ENCODE measurements around the gene SPATA18.

Gene SPATA18

DNA sequence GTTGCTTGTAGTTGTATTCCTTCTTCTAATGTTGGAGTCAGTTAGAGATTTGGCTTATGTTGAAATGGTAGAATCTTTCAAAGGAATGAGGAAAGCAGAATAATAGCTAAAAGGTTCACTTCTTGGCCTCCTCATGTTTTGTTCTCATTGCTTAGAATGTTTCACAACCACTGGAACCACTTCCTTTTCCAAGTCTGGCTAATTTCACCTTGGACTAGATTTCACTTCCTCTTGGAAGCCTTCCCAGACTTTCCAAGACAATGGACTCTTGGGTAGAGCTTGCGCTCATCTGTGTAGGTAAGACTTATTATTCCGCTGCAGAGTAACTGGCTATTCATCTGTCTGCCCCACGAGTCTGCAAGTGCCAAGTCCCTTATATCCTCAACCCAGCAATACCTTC, 8.3 kb downstream of the SPATA18 start:
- peak; percentile 82 for TF ChIP-seq CEBPB (IDR thresholded peaks at IDR 0.05)
- TF ChIP-seq NFIC (IDR thresholded peaks at IDR 0.05), result peak; percentile 69
- no peak for TF ChIP-seq RAD21 (IDR thresholded peaks at IDR 0.05; ENCODE audit: low read depth)
- peak; percentile 32; the same call in 1 of the 2 replicates for TF ChIP-seq EP300 (IDR thresholded peaks at IDR 0.05; ENCODE audit: borderline replicate concordance)

DNA sequence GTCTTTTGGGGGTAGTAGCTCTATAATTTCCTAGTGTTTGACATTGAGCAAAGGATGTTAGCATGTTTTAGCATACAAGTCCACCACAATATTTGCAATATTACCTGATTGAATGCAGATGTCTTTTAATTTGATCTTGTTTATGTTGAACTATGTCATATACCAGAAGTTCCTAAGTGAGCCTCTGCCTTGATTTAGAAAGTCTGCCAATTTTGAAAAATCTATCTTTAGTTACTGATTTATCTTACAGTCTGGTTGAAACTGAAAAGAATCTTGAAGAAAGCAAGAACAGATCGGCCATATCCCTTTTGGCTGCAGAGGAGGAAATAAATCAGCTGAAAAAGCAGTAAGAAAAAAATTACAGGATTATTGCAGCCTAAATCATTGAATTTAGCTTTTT, 18.5 kb downstream of the SPATA18 start:
- no peak for TF ChIP-seq NFIC (IDR thresholded peaks at IDR 0.05)
- TF ChIP-seq EGR1 (IDR thresholded peaks at IDR 0.05), result no peak
- no peak for TF ChIP-seq FOXM1 (IDR thresholded peaks at IDR 0.05; ENCODE audit: borderline replicate concordance, low read depth)
- no peak for TF ChIP-seq YY1 (IDR thresholded peaks at IDR 0.05; ENCODE audit: low read depth)
- TF ChIP-seq, protein P1, sequence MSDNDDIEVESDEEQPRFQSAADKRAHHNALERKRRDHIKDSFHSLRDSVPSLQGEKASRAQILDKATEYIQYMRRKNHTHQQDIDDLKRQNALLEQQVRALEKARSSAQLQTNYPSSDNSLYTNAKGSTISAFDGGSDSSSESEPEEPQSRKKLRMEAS (IDR thresholded peaks at IDR 0.05), result no peak
- TF ChIP-seq TEAD4 (IDR thresholded peaks at IDR 0.05), result no peak
- TF ChIP-seq, protein P2, sequence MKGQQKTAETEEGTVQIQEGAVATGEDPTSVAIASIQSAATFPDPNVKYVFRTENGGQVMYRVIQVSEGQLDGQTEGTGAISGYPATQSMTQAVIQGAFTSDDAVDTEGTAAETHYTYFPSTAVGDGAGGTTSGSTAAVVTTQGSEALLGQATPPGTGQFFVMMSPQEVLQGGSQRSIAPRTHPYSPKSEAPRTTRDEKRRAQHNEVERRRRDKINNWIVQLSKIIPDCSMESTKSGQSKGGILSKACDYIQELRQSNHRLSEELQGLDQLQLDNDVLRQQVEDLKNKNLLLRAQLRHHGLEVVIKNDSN (IDR thresholded peaks at IDR 0.05), result no peak
- TF ChIP-seq TCF12 (IDR thresholded peaks at IDR 0.05; ENCODE audit: low read depth), result no peak
- TF ChIP-seq ZBTB7A (IDR thresholded peaks at IDR 0.05; ENCODE audit: low read depth), result no peak
- TF ChIP-seq, protein P3, sequence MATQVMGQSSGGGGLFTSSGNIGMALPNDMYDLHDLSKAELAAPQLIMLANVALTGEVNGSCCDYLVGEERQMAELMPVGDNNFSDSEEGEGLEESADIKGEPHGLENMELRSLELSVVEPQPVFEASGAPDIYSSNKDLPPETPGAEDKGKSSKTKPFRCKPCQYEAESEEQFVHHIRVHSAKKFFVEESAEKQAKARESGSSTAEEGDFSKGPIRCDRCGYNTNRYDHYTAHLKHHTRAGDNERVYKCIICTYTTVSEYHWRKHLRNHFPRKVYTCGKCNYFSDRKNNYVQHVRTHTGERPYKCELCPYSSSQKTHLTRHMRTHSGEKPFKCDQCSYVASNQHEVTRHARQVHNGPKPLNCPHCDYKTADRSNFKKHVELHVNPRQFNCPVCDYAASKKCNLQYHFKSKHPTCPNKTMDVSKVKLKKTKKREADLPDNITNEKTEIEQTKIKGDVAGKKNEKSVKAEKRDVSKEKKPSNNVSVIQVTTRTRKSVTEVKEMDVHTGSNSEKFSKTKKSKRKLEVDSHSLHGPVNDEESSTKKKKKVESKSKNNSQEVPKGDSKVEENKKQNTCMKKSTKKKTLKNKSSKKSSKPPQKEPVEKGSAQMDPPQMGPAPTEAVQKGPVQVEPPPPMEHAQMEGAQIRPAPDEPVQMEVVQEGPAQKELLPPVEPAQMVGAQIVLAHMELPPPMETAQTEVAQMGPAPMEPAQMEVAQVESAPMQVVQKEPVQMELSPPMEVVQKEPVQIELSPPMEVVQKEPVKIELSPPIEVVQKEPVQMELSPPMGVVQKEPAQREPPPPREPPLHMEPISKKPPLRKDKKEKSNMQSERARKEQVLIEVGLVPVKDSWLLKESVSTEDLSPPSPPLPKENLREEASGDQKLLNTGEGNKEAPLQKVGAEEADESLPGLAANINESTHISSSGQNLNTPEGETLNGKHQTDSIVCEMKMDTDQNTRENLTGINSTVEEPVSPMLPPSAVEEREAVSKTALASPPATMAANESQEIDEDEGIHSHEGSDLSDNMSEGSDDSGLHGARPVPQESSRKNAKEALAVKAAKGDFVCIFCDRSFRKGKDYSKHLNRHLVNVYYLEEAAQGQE (IDR thresholded peaks at IDR 0.05; ENCODE audit: low read depth), result no peak
- TF ChIP-seq RAD21 (IDR thresholded peaks at IDR 0.05; ENCODE audit: low read depth), result no peak
- TF ChIP-seq EP300 (IDR thresholded peaks at IDR 0.05; ENCODE audit: borderline replicate concordance), result no peak
- TF ChIP-seq TAF1 (IDR thresholded peaks at IDR 0.05; ENCODE audit: low read depth), result no peak
- no peak for TF ChIP-seq CEBPB (IDR thresholded peaks at IDR 0.05)
- TF ChIP-seq CREB1 (IDR thresholded peaks at IDR 0.05; ENCODE audit: low read depth), result no peak

DNA sequence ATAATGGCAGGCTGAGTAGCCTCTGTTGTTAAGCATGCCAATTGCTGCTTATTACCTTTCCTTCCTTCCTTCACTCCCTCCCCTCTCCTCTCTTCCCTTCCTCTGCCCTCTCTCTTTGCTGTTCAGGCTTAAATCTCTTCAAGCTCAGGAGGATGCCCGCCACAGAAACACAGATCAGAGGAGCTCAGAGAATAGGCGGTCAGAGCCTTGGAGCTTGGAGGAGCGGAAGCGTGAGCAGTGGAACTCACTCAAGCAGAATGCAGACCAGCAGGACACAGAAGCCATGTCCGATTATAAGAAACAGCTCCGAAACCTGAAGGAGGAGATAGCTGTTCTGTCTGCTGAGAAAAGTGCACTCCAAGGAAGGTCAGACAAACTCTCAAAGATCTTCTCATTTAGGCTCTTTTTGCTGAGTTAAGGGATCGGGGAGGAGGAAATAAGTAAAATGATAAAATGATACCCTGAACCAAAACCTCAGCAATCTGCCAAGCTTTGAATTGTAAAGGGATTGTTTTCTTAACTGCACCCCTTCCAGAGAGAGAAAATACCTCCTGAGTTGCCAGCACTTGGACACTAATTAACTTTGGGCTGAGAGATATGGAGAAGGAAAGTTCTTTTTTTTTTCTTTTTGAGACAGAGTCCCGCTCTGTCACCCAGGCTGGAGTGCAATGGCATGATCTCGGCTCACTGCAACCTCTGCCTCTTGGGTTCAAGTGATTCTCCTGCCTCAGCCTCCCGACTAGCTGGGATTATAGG, 20.9 kb downstream of the SPATA18 start:
- TF ChIP-seq TAF1 (IDR thresholded peaks at IDR 0.05; ENCODE audit: low read depth) (no peak), RAD21 (IDR thresholded peaks at IDR 0.05; ENCODE audit: low read depth) (no peak), FOXM1 (IDR thresholded peaks at IDR 0.05; ENCODE audit: borderline replicate concordance, low read depth) (no peak), YY1 (IDR thresholded peaks at IDR 0.05; ENCODE audit: low read depth) (no peak), CEBPB (IDR thresholded peaks at IDR 0.05) (no peak), CREB1 (IDR thresholded peaks at IDR 0.05; ENCODE audit: low read depth) (no peak), ZBTB7A (IDR thresholded peaks at IDR 0.05; ENCODE audit: low read depth) (no peak), TEAD4 (IDR thresholded peaks at IDR 0.05) (no peak)
- TF ChIP-seq, protein P2 (IDR thresholded peaks at IDR 0.05), result no peak
- TF ChIP-seq, protein P3 (IDR thresholded peaks at IDR 0.05; ENCODE audit: low read depth), result no peak

DNA sequence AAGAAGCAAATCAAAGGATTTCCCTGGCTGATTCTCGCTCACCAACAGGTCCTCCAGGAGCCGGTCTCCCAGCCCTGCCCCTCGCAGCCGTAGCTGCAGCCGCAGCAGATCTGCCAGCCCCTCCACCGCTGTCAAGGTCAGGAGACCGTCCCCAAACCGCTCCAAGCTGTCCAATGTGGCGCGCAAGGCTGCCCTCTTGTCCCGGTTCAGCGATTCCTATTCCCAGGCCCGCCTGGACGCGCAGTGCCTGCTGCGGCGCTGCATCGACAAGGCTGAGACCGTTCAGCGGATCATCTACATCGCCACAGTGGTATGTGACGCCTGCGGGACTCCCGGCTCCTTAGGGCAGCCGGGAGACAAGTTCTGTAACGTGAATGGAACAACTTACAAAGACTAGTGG, 25.6 kb downstream of the SPATA18 start:
- TF ChIP-seq TAF1 (IDR thresholded peaks at IDR 0.05; ENCODE audit: low read depth) (no peak), RAD21 (IDR thresholded peaks at IDR 0.05; ENCODE audit: low read depth) (no peak), CEBPB (IDR thresholded peaks at IDR 0.05) (no peak), TEAD4 (IDR thresholded peaks at IDR 0.05) (no peak), EGR1 (IDR thresholded peaks at IDR 0.05) (no peak), EP300 (IDR thresholded peaks at IDR 0.05; ENCODE audit: borderline replicate concordance) (no peak), TCF12 (IDR thresholded peaks at IDR 0.05; ENCODE audit: low read depth) (no peak), CREB1 (IDR thresholded peaks at IDR 0.05; ENCODE audit: low read depth) (no peak), FOXM1 (IDR thresholded peaks at IDR 0.05; ENCODE audit: borderline replicate concordance, low read depth) (no peak), NFIC (IDR thresholded peaks at IDR 0.05) (no peak), ZBTB7A (IDR thresholded peaks at IDR 0.05; ENCODE audit: low read depth) (no peak), YY1 (IDR thresholded peaks at IDR 0.05; ENCODE audit: low read depth) (no peak)
- TF ChIP-seq, protein P1 (IDR thresholded peaks at IDR 0.05), result no peak
- TF ChIP-seq, protein P2 (IDR thresholded peaks at IDR 0.05), result no peak
- TF ChIP-seq, protein P3 (IDR thresholded peaks at IDR 0.05; ENCODE audit: low read depth), result no peak
